Kidney capillary endothelial cell (primary cell): Measurements from ENCODE around the gene OSR1.
"Not testable (repeated sequence)": the region's sequence is repeated elsewhere in the genome, so short reads cannot be mapped to it uniquely, and the experiment has no call there.

Experiments
- DNase-seq: peaks from one replicate; pipeline ENCODE4 v3.0.0-alpha.2; 2018; ENCODE audit warnings: low spot score

The OSR1 gene

GRCh38 chr2:19331450-19331849, 27.0 kb downstream of the OSR1 start:
- no peak for DNase-seq

- DNase-seq: no peak
These were observed 28.0 kb downstream of the OSR1 start for GRCh38 chr2:19330436-19330835.

GRCh38 chr2:19329445-19329844, 29.0 kb downstream of the OSR1 start:
- no peak for DNase-seq

GRCh38 chr2:19327496-19327895, 30.9 kb downstream of the OSR1 start:
- DNase-seq: no peak

- DNase-seq: no peak
These were observed 36.5 kb downstream of the OSR1 start for GRCh38 chr2:19321946-19322345.

- DNase-seq: no peak
These were observed 37.6 kb downstream of the OSR1 start for GRCh38 chr2:19320813-19321212.

- no peak for DNase-seq
These were observed 38.7 kb downstream of the OSR1 start for GRCh38 chr2:19319698-19320097.

GRCh38 chr2:19319064-19319463, 39.4 kb downstream of the OSR1 start:
- no peak for DNase-seq

GRCh38 chr2:19313553-19313952, 44.9 kb downstream of the OSR1 start:
- DNase-seq: no peak

- no peak for DNase-seq
These were observed 45.5 kb downstream of the OSR1 start for GRCh38 chr2:19312949-19313348.

- not testable (repeated sequence) for DNase-seq
These were observed 52.4 kb downstream of the OSR1 start for GRCh38 chr2:19306065-19306464.

GRCh38 chr2:19305400-19306055, 52.9 kb downstream of the OSR1 start:
- DNase-seq: not testable (repeated sequence)

- no peak for DNase-seq
These were observed 56.7 kb downstream of the OSR1 start for GRCh38 chr2:19301706-19302105.
